H9 (cell line): ENCODE data around the gene CDR2. TPM values are rescaled to one million over a fixed set of nuclear protein-coding genes. Genes with fewer than 3 reads are reported as not detected.

Experiments used
- DNase-seq: peaks from one replicate; pipeline ENCODE4 v3.0.0-alpha.2; 2017
- H2AFZ ChIP-seq: one replicate; pipeline ENCODE4 v1.6.1; 2013; ENCODE audit warnings: mild to moderate bottlenecking, low read length, control low read depth, moderate library complexity
- H2AK5ac ChIP-seq: 2 replicates; pipeline ENCODE4 v1.6.1; 2013; ENCODE audit warnings: low read length, control low read depth, mixed read lengths; ENCODE audit not compliant: insufficient read length
- H2BK120ac ChIP-seq: one replicate; pipeline ENCODE4 v1.6.1; 2013; ENCODE audit warnings: low read depth, mild to moderate bottlenecking, low read length, control low read depth, inconsistent platforms; ENCODE audit not compliant: poor library complexity, severe bottlenecking
- H2BK12ac ChIP-seq: 2 replicates; pipeline ENCODE4 v1.6.1; 2013; ENCODE audit warnings: low read length, control low read depth, mixed read lengths, low read depth; ENCODE audit not compliant: insufficient read length
- H2BK15ac ChIP-seq: 2 replicates; pipeline ENCODE4 v1.6.1; 2013; ENCODE audit warnings: low read depth, low read length, control low read depth
- H2BK20ac ChIP-seq: one replicate; pipeline ENCODE4 v1.6.1; 2013; ENCODE audit warnings: low read depth, mild to moderate bottlenecking, low read length, control low read depth, inconsistent platforms; ENCODE audit not compliant: poor library complexity, severe bottlenecking
- H2BK5ac ChIP-seq: 2 replicates; pipeline ENCODE4 v1.6.1; 2013; ENCODE audit warnings: low read length, control low read depth, mixed read lengths; ENCODE audit not compliant: insufficient read length
- H3K14ac ChIP-seq: 2 replicates; pipeline ENCODE4 v1.6.1; 2013; ENCODE audit warnings: low read length, control low read depth; ENCODE audit not compliant: insufficient read depth
- H3K18ac ChIP-seq: 2 replicates; pipeline ENCODE4 v1.6.1; 2013; ENCODE audit warnings: low read depth, mild to moderate bottlenecking, mixed read lengths, low read length, control low read depth; ENCODE audit not compliant: insufficient read length
- H3K23ac ChIP-seq: 2 replicates; pipeline ENCODE4 v1.6.1; 2013; ENCODE audit warnings: low read length, control low read depth, mixed read lengths, low read depth; ENCODE audit not compliant: insufficient read length
- H3K23me2 ChIP-seq: 2 replicates; pipeline ENCODE4 v1.6.1; 2013; ENCODE audit warnings: low read depth, mild to moderate bottlenecking, mixed read lengths, low read length, control low read depth; ENCODE audit not compliant: insufficient read length, poor library complexity, severe bottlenecking
- H3K27ac ChIP-seq: 2 replicates; pipeline ENCODE4 v1.5.1; 2013; ENCODE audit warnings: low read length, control low read depth, mixed read lengths, low read depth; ENCODE audit not compliant: insufficient read length
- H3K27me3 ChIP-seq: 2 replicates; pipeline ENCODE4 v1.6.1; 2013; ENCODE audit warnings: low read length, control low read depth, inconsistent platforms; ENCODE audit not compliant: insufficient read depth
- H3K4ac ChIP-seq: 2 replicates; pipeline ENCODE4 v1.6.1; 2013; ENCODE audit warnings: low read depth, mild to moderate bottlenecking, control low read depth, inconsistent platforms, low read length, moderate library complexity
- H3K4me1 ChIP-seq: 2 replicates; pipeline ENCODE4 v1.6.1; 2013; ENCODE audit warnings: low read length, control low read depth, inconsistent platforms; ENCODE audit not compliant: insufficient read depth
- H3K4me2 ChIP-seq: 2 replicates; pipeline ENCODE4 v1.6.1; 2013; ENCODE audit warnings: low read length, control low read depth, mixed read lengths; ENCODE audit not compliant: insufficient read length, insufficient read depth
- H3K56ac ChIP-seq: 2 replicates; pipeline ENCODE4 v1.6.1; 2013; ENCODE audit warnings: low read depth, mild to moderate bottlenecking, mixed read lengths, low read length, control low read depth; ENCODE audit not compliant: insufficient read length
- H3K79me1 ChIP-seq: 2 replicates; pipeline ENCODE4 v1.6.1; 2013; ENCODE audit warnings: low read depth, mild to moderate bottlenecking, moderate library complexity, low read length, control low read depth, inconsistent platforms; ENCODE audit not compliant: insufficient read depth, poor library complexity, severe bottlenecking
- H3K79me2 ChIP-seq: 2 replicates; pipeline ENCODE4 v1.6.1; 2013; ENCODE audit warnings: low read length, control low read depth, inconsistent platforms; ENCODE audit not compliant: insufficient read depth
- H3K9ac ChIP-seq: 2 replicates; pipeline ENCODE4 v1.6.1; 2013; ENCODE audit warnings: low read length, control low read depth, mixed read lengths; ENCODE audit not compliant: insufficient read length; ENCODE audit errors: extremely low read depth
- H3K9me3 ChIP-seq: one replicate; pipeline ENCODE4 v1.6.1; 2013; ENCODE audit warnings: low read depth, low read length, inconsistent platforms; ENCODE audit not compliant: control insufficient read depth
- H3T11ph ChIP-seq: one replicate; pipeline ENCODE4 v1.6.1; 2013; ENCODE audit warnings: mild to moderate bottlenecking, low read length, control low read depth, inconsistent platforms
- H4K20me1 ChIP-seq: one replicate; pipeline ENCODE4 v1.6.1; 2013; ENCODE audit not compliant: control insufficient read depth, insufficient read length, insufficient read depth
- H4K5ac ChIP-seq: 2 replicates; pipeline ENCODE4 v1.6.1; 2013; ENCODE audit warnings: low read depth, mild to moderate bottlenecking, mixed read lengths, low read length, control low read depth; ENCODE audit not compliant: insufficient read length
- H4K8ac ChIP-seq: replicated peaks from 2 replicates; pipeline ENCODE4 v1.6.1; 2013; ENCODE audit warnings: low read length, control low read depth, mixed read lengths, low read depth; ENCODE audit not compliant: insufficient read length
- H4K91ac ChIP-seq: 2 replicates; pipeline ENCODE4 v1.6.1; 2013; ENCODE audit warnings: low read depth, mild to moderate bottlenecking, moderate library complexity, mixed read lengths, low read length, control low read depth; ENCODE audit not compliant: insufficient read length
- H3K27ac Mint-ChIP-seq, 3 experiments: 2 replicates in 2 of 3; 3 replicates in 1 of 3; pipeline ENCODE4 v1.8.0; 2020 to 2021; ENCODE audit warnings: mixed read lengths in 3 of 3, mild to moderate bottlenecking in 1 of 3, moderate library complexity in 1 of 3
- H3K27me3 Mint-ChIP-seq: 2 replicates; pipeline ENCODE4 v1.8.0; 2021; ENCODE audit warnings: low read depth, mild to moderate bottlenecking, moderate library complexity, mixed read lengths
- H3K36me3 Mint-ChIP-seq, 3 experiments: 2 replicates in 2 of 3; 3 replicates in 1 of 3; pipeline ENCODE4 v1.8.0; 2020 to 2021; ENCODE audit warnings: low read depth in 3 of 3, mixed read lengths in 3 of 3; ENCODE audit not compliant: insufficient read depth in 1 of 3
- H3K4me1 Mint-ChIP-seq, 2 experiments: 2 replicates each; pipeline ENCODE4 v1.8.0; 2020; ENCODE audit warnings: mixed read lengths in 2 of 2
- H3K4me3 Mint-ChIP-seq, 2 experiments: 2 replicates in 1 of 2; 3 replicates in 1 of 2; pipeline ENCODE4 v1.8.0; 2020 to 2021; ENCODE audit warnings: mild to moderate bottlenecking in 2 of 2, mixed read lengths in 2 of 2, moderate library complexity in 1 of 2
- H3K9me3 Mint-ChIP-seq, 2 experiments: 2 replicates in 1 of 2; 3 replicates in 1 of 2; pipeline ENCODE4 v1.8.0; 2020; ENCODE audit warnings: mild to moderate bottlenecking in 2 of 2, mixed read lengths in 2 of 2, moderate library complexity in 1 of 2
- CTCF ChIP-seq: fragments of 200-600 bp; sonication (generic); conservative IDR thresholded peaks from 3 replicates; pipeline ENCODE4 v1.8.0; 2021; ENCODE audit warnings: antibody characterized with exemption, mild to moderate bottlenecking
- WGBS: extraction: QIAGEN DNeasy Blood & Tissue Kit; methylation state at CpG from one replicate; pipeline ENCODE4 v1.1.7; 2013; ENCODE audit warnings: missing lambda C conversion rate, low lambda C conversion rate, mixed read lengths; ENCODE audit not compliant: insufficient read length; ENCODE audit errors: extremely low coverage; 5-methylcytosine and 5-hydroxymethylcytosine counted together
- total RNA-seq: library from RNA; stranded (reverse); gene quantifications from 2 replicates; pipeline ENCODE4 v1.2.1, GENCODE V29; 2021

Gene CDR2
- total RNA-seq, 1 experiment from 2014 or later, result 33.4 TPM

- no peak overlapping the region for H2AFZ ChIP-seq
- H2BK5ac ChIP-seq, result no peak overlapping the region
- H3K23me2 ChIP-seq, result peaks cover 5% of the 10 kb centered on the region
- no peaks in the 10 kb centered on the region for H3K4me1 ChIP-seq
- H3K27ac ChIP-seq, result no peak overlapping the region
- no peak overlapping the region for H2BK12ac ChIP-seq
- no peaks in the 10 kb centered on the region for H3K79me1 ChIP-seq
- no peak overlapping the region for H3K27ac Mint-ChIP-seq
- no peak for TF ChIP-seq CTCF
- no peak overlapping the region for H2BK15ac ChIP-seq
- no peak overlapping the region for H2AK5ac ChIP-seq
- H3K4me2 ChIP-seq, result no peak overlapping the region
- no peak overlapping the region for H4K5ac ChIP-seq
- WGBS, result no CpG with 5 or more reads among the region's 7 CpGs
- H3K9me3 ChIP-seq, result no peaks in the 10 kb centered on the region
- H4K20me1 ChIP-seq, result no peaks in the 10 kb centered on the region
- H3K56ac ChIP-seq, result no peak overlapping the region
- no peak overlapping the region for H3K9ac ChIP-seq
- no peaks in the 10 kb centered on the region for H3K27me3 ChIP-seq
- no peaks in the 10 kb centered on the region for H3K79me2 ChIP-seq
- H4K8ac ChIP-seq, result no peak overlapping the region
- peaks cover 8 to 15% of the 10 kb centered on the region in 2 experiments for H3K4me1 Mint-ChIP-seq
- H3K18ac ChIP-seq, result no peak overlapping the region
- no peak overlapping the region for H3K4me3 Mint-ChIP-seq
- no peak overlapping the region for H2BK120ac ChIP-seq
- no peak overlapping the region for H3K14ac ChIP-seq
- no peaks in the 10 kb centered on the region for H3K9me3 Mint-ChIP-seq
- H3K36me3 Mint-ChIP-seq, result no peaks in the 10 kb centered on the region
- peaks cover 11% of the 10 kb centered on the region for H3K27me3 Mint-ChIP-seq
- H2BK20ac ChIP-seq, result no peak overlapping the region
- H3K23ac ChIP-seq, result no peak overlapping the region
- H4K91ac ChIP-seq, result no peak overlapping the region
- no peak for DNase-seq
- H3T11ph ChIP-seq, result no peak overlapping the region
- H3K4ac ChIP-seq, result no peak overlapping the region
Observed at GRCh38 chr16:22379656-22380055, 5.2 kb upstream of the CDR2 start.
